ENCODE data around the gene AREL1.

DNA sequence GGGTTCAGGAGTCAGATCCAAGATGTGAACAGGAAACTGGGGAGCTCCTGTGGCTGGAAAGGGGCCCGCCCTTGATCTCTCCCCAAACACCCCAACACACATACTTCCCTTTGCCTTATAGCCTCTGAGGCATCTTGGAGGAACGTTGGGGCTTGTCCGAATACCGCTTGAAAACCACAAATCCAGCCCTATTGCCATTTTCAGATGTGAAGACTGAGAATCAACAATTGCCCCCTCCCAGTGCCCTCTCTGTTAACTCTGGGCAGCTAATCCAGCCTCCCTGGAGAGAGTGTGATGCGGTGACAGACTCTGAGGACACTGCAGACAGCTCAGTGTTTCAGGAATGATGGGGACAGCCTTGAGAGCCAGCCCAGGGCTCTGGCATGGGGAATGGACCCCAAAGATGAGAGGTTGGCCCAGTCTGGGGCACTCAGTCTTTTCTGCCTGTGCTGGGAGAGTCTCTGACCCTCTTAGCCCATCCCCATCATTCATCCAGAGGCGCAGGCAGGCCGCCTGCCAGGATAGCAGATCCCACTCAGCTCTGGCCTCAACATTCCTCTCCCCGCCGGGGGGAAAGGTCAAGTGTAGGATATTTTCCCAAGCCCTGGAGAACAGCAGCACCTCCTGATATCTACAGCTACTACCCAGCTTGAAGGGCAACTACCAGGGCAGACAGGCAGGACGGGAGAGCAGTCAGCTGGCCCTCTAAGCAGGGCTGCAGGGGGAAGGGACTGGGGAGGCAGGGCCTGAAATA is 76.3 kb downstream of the AREL1 start:
- no peak for TF ChIP-seq POLR2A (IDR thresholded peaks at IDR 0.05)
- TF ChIP-seq, protein P1, sequence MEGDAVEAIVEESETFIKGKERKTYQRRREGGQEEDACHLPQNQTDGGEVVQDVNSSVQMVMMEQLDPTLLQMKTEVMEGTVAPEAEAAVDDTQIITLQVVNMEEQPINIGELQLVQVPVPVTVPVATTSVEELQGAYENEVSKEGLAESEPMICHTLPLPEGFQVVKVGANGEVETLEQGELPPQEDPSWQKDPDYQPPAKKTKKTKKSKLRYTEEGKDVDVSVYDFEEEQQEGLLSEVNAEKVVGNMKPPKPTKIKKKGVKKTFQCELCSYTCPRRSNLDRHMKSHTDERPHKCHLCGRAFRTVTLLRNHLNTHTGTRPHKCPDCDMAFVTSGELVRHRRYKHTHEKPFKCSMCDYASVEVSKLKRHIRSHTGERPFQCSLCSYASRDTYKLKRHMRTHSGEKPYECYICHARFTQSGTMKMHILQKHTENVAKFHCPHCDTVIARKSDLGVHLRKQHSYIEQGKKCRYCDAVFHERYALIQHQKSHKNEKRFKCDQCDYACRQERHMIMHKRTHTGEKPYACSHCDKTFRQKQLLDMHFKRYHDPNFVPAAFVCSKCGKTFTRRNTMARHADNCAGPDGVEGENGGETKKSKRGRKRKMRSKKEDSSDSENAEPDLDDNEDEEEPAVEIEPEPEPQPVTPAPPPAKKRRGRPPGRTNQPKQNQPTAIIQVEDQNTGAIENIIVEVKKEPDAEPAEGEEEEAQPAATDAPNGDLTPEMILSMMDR (IDR thresholded peaks at IDR 0.05) = no peak

All from sigmoid colon (tissue), 3 donors.